Kidney epithelial cell (primary cell): ENCODE results near the gene APOO. TPM values are rescaled to one million over a fixed set of nuclear protein-coding genes. Genes with fewer than 3 reads are reported as not detected.

Experiments used
- DNase-seq: peaks from one replicate; pipeline ENCODE4 v3.0.0-alpha.2; 2010; ENCODE audit warnings: low read depth
- H3K27me3 ChIP-seq: 2 replicates; pipeline ENCODE4 v1.6.0; 2011; ENCODE audit warnings: low read length; ENCODE audit not compliant: control insufficient read depth, insufficient read depth
- H3K36me3 ChIP-seq: 2 replicates; pipeline ENCODE4 v1.5.1; 2011; ENCODE audit warnings: low read length; ENCODE audit not compliant: control insufficient read depth, insufficient read depth
- H3K4me3 ChIP-seq: 2 replicates; pipeline ENCODE4 v1.5.1; 2011; ENCODE audit warnings: low read depth, mild to moderate bottlenecking, control low read depth, low read length
- total RNA-seq: library from RNA; depleted of rRNA; stranded (reverse); fragments of >200 nt; gene quantifications from 2 replicates; pipeline ENCODE4 v1.2.3, GENCODE V29; 2015
- TF ChIP-seq, protein P1 (sequence below): IDR thresholded peaks from 2 replicates; pipeline ENCODE4 v1.5.1; 2011; ENCODE audit warnings: mild to moderate bottlenecking, moderate library complexity, low read length, control low read depth, inconsistent platforms; ENCODE audit not compliant: insufficient read depth, poor library complexity, severe bottlenecking

The APOO gene
- total RNA-seq, 1 donor from 2014 or later, result 17.3 TPM

DNA sequence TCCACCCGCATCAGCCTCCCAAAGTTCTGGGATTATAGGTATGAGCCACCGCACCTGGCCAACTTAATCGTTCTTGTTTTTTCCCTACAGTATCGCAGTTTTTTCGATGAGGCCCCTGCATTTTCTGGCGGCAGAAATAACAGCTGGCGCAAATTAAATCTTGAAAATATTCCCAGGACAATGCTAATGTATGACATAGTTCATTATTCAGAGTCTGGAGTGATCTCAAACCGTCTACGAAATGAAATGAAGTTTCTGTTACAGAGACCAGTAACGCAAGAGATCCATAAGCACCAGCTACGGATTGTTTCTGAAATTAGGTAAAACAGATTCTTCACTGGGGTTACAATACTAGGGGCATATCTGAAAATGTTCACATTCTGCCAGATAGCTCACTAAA, 27.4 kb upstream of the APOO start:
- Histone ChIP-seq H3K4me3 (no peak overlapping the region), H3K27me3 (no peaks in the 10 kb centered on the region), H3K36me3 (no peaks in the 10 kb centered on the region)
- TF ChIP-seq, protein P1, sequence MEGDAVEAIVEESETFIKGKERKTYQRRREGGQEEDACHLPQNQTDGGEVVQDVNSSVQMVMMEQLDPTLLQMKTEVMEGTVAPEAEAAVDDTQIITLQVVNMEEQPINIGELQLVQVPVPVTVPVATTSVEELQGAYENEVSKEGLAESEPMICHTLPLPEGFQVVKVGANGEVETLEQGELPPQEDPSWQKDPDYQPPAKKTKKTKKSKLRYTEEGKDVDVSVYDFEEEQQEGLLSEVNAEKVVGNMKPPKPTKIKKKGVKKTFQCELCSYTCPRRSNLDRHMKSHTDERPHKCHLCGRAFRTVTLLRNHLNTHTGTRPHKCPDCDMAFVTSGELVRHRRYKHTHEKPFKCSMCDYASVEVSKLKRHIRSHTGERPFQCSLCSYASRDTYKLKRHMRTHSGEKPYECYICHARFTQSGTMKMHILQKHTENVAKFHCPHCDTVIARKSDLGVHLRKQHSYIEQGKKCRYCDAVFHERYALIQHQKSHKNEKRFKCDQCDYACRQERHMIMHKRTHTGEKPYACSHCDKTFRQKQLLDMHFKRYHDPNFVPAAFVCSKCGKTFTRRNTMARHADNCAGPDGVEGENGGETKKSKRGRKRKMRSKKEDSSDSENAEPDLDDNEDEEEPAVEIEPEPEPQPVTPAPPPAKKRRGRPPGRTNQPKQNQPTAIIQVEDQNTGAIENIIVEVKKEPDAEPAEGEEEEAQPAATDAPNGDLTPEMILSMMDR, result no peak
- DNase-seq, result no peak

DNA sequence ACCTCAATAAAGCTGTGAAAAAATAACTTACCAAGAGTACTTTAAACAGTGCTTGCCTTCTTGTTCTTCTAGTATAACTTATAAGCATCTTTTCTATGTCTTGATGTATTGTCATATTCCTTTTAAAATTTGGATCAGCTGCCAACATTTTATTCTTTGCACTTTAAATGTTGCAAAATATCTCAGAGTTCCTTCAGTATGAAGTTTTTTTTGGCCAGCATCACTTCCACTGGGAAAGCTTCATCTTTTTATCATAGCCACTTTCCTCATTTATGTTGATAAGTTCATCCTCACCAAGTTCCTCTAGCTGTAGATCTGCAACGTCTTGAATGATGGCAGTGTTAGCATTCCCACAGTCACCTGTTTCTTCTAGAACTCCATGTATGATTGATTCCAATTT, 24.3 kb upstream of the APOO start:
- TF ChIP-seq, protein P1, result no peak
- Histone ChIP-seq H3K27me3 (no peaks in the 10 kb centered on the region), H3K4me3 (no peak overlapping the region), H3K36me3 (no peaks in the 10 kb centered on the region)
- no peak for DNase-seq

DNA sequence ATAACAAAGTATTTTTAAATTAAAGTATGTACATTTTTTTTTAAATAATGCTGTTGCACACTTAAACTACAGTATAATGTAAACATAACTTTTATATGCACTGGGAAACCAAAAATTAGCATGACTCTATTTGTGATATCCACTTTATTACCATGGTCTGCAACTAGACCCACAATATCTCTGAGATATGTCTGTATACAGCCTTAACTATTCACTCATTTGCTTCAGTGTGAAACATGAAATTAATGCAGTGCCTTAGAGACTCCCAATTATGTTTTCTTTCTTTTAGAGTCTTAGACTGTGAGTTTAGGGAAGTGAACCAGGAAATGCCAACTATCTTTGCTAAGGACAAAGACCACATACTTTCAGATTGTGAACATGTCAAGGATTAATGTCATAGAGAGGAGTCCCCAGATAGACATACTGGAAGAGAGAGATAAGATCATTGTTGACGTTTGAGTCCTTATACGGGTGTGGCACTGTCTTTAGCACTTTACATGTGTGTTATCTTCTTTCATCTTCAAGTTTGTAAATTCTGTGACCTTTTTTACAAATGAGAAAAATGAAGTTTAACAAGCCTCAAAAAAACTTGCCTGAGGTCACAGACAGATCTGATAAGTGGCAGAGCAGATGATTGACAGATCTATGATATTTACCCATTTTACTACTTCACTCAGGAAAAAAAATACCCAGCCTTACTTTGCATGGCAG, 23.3 kb upstream of the APOO start:
- TF ChIP-seq, protein P1, result no peak
- H3K4me3 ChIP-seq, result no peak overlapping the region
- H3K36me3 ChIP-seq, result no peaks in the 10 kb centered on the region
- no peak for DNase-seq
- H3K27me3 ChIP-seq, result no peaks in the 10 kb centered on the region

DNA sequence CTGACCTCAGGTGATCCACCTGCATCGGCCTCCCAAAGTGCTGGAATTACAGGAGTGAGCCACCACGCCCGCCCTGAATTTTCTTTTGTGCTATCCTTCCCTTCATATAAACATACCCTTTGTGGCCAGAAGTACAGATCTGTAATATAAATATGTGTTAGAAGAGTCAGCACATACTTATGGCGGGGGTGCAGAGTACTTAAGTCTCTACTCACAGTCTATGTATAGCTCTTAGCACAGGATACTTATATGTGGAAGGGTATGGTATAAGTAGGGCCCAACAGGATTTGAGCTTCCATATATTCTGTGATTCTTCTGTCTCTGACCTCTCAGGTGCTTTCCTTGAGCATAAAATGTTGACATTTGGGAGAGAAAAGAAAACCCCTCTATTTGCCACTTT, 18.3 kb upstream of the APOO start:
- TF ChIP-seq, protein P1, result no peak
- no peaks in the 10 kb centered on the region for H3K36me3 ChIP-seq
- no peak overlapping the region for H3K4me3 ChIP-seq
- no peaks in the 10 kb centered on the region for H3K27me3 ChIP-seq
- DNase-seq, result no peak

DNA sequence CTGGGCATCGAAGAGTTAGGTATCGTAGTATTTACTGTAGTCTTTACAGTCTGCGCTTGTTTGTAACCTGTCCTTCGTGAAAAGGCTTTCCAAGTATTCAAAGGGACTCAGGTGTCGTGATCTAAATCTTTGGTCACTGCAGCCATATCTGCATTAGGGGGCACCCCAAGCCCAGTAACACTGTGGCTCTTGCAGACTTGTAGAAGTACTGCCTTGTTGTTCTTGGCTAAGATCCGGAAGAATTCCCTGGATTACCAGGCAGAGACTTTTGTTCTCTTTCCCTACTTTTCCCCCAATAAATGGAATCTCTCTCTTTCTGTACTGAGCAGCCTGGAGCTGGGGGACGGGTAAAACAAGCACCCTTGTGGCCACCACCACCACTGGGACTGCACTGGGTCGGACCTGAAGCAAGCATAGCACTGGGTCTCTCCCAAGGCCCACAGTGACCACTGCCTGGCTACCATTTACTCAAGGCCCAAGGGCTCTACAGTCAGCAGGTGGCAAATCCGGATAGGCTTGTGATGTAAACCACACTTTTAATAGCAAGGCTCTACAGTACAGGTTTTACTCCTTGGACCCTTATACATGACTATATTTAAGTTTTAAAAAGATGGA, 12.1 kb upstream of the APOO start:
- no peaks in the 10 kb centered on the region for H3K27me3 ChIP-seq
- no peak for DNase-seq
- H3K4me3 ChIP-seq, result no peak overlapping the region
- H3K36me3 ChIP-seq, result no peaks in the 10 kb centered on the region
- TF ChIP-seq, protein P1, result no peak

DNA sequence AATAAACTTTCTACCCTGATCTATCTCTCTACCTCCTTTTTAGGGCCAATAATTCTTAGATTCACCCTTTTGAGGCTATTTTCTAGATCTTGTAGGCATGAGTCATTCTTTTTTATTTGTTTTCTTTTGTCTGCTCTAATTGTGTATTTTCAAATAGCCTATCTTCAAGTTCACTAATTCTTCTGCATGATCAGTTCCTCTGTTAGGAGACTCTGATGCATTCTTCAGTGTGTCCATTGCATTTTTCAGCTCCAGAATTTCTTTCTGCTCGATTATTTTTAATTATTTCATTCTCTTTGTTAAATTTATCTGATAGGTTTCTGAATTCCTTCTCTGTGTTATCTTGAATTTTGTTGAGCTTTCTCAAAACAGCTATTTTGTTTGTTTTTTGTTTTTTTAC, 11.4 kb upstream of the APOO start:
- DNase-seq, result no peak
- H3K27me3 ChIP-seq, result no peaks in the 10 kb centered on the region
- H3K4me3 ChIP-seq, result no peak overlapping the region
- TF ChIP-seq, protein P1, result no peak
- no peaks in the 10 kb centered on the region for H3K36me3 ChIP-seq
